Measurements from ENCODE around the gene SORCS3.

The SORCS3 gene

DNA sequence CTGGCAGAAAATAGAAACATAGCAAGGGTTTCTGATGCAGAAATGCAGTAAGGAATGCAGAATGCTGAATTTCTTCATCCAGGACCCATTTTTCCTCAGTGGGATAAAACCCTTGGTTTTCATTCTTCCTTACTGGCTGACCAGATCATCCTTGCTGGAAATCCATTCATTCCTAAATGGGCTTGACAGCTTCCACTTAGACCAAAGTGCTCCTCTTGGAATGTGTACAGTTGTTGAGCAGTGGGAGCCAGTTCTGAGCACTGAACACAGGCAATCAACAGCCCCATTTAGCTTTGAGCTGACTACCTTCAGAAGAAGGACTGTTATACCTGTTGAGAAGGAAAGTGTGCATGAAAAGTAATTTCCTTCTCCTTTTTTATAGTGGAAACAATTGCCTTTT is 232.1 kb downstream of the SORCS3 start:
- DNase-seq, result no peak

DNA sequence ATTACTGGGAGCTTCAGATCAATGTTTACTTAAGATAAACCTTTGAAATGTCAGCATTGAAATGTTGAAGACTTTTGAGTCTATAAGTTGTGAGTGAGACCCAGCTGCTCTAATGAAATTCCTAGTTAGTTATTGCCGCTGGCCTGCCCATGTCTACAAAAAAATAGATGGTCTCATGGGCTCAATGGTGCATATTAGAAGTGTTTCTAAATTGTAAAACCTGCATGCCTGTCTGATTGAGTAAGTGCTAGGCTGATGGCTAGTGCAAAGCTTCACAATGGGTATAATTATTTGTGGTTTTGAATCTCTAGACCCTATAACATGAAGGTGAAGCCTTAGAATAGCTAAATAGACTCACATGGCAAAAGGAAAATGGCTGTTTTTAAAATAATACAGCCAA is 234.5 kb downstream of the SORCS3 start:
- no peak for DNase-seq

DNA sequence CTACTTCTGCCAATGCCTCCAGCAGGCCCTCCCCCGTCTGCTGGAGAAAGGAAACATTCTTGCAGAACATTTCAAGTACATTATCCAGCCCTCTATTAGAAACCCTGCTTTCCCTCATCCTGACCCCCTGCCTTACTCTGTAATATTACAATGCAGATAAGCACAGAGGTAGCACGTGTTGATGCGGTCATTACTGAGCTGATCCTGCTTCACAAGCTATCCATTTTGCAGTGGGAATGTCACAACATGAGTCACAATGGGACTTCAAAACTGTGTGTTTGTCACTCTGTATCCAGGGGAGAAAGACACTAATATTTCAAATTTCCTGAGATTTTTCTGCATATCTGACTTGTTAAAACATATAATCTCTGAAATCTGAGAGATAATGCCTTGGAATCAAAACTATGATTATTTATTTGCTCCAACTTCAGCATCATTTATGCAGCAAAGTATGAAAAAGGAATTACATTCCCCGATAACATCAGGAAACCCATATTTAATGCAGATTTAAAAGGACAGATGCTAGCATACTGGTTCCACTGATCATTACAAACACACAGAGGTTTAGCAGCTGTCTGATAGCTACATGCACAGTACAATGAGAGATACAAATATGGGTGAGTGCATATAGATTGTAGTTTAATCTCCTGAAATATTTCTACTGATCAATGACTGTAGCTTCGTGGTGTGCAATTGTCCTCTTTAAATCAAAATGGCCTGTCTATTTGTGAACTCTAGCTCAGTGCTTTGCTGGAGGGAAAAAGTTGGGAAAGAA is 239.7 kb downstream of the SORCS3 start:
- no peak for DNase-seq

DNA sequence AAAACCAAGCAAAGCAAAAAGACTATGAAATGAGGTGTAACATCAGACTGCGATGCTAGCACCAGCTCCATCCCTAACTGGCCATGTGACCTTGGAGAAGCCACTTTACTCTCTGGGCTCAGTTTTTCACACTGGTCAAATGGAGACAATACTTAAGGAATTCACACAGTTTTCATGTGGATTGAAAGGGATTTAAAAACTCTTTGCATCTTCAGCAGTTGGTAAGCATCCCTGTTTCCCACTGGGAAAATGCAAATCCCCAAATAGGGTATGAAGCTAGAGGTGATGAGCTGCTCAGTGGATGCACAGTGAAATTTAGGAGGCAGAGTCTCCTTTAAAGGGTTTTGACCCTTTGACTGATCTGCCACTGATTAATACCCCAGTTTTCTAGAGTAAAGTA is 240.7 kb downstream of the SORCS3 start:
- no peak for DNase-seq

DNA sequence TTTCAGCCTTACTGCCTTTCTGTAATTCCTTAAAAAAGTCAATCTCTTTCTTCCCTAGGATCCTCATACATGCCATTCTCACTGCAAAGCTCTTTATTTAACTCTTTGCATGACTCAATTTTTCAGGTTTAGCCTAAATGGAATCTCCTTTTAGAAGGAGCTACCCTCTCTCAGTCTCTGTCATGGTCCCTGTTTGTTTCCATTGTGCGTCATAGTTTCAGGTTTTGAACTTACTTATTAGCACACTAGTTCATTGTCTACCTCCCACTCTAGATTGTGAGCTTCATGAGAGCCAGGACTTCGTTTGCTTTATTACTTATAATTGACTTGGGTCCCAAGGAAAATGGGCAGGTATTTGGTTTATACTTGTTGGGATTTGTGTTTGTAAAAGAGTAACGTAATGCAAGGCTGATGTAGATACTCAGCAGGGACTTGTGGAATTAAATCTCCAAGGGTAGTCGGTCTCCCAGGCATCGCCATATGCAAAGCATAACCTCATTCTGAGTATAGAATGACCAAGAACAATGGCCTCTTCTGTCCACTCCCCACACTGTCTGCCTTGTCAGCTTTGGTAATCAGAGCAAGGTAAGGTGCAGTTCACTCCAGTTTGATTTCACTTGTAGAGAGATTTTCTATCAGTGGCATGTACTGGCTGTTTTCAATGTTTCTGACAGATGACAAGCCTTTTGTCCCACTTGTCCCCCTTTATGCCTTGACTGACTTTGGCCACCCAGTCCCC is 252.0 kb downstream of the SORCS3 start:
- DNase-seq, result no peak

DNA sequence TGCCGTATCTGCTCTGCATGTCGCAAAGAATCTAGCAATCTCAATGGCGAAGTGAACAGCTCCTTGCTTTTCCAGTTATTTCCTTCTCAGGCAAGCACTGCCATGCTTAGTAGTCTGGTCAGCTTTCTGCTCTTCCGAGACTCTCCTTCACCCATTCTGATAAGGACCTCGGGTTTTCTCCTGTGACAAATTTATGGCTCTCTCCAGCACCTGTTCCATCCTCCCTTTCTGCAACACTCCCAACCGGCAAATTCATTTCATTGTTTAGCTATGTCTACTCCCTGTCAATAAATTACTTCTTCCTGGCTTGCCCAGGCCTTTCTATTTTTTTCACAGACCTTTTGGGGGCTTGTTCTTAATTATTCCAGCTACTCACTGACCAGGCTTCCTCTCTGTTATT is 252.6 kb downstream of the SORCS3 start:
- DNase-seq, result no peak

DNA sequence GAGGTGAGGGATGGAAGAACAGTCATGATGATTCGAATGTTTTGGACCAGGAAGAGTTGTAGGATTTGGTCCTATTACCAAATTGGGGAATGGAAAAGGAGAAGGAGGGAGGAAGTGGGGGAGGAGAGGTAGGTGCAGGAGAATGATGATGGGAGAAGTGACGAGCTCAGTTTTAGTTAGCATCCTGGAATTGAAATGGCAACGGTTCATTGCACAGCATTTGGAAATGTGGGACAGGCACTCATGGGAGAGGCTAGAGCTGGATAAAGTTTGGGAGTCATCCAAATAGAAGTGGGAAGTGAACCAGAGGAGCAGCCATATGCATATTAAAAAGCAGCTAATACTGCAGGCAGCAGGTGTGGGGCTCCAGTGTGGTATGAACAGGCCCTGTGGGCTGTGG is 253.6 kb downstream of the SORCS3 start:
- no peak for DNase-seq

DNA sequence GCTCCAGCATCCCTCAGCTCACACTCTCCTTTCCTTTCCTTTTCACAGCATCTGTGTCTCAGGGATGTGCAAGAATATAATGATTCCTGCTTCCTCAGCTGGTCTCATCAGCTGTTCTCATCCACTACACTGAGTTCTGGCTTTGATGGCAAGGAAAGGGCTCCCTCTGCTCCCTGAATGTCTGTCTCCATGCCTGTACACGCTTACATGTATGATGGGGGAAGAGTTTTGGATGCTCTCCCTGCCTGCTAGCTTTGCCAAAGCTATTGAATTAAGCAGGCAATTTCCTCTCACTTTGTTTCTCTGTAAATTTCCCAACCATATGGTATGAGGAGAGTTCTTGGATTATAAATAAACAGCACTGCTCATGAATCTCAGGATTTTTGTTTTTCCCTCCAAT is 254.5 kb downstream of the SORCS3 start:
- no peak for DNase-seq

DNA sequence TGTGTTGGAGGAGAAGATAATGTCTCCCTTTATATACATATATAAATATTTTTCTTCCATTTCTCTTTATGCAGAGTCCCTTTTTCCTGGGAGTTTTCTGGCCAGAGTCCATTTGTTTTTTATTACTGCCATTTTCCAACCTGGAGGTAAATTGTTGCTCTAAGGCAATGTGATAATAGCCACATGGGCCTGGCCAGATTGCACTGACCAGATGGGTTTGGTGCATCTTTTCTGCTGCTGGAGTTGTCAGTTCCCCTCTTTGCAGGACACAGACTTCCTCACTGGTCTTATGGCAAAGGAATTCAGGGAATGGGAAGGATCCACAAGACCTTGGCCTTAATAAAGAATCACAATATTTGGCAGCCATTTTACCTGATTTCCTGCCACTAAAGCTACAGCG is 254.9 kb downstream of the SORCS3 start:
- no peak for DNase-seq

DNA sequence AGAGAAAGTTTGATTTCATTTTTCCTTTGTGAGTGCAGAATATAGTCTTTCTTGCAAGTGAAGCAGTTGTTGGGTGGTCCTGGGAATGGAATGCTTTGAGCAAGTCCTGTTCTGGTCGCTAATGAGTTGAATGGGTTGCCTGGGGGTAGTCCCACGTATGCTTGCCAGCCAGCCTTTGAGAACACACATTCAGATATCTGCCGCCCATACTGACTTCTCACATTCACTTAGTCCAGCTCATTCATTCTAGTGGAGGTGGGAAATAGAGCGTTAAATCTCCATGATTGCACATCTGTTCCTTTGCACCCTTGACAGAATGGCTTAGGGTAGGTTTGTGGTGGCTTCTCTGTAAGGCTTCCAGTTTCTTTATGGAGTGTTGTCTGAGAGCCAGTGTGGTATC is 256.6 kb downstream of the SORCS3 start:
- no peak for DNase-seq

DNA sequence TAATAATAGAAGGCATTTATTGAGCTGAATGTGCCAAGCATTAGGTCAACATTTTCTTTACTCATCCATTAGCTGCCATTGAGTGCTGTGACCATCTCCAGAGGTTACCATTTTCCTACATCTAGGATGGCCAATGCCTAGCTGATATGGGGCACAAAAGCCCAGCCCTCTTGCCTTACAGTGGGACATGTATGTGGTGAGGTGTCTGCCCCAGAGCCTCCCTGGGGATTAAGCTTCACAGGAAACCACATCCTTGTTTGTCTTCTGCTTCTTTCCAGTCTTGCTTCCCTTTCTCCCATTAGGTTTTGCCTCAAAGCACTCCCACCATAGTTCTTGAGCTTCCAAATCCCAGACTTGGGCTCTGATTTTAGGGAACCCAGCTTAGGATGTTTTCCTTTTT is 258.7 kb downstream of the SORCS3 start:
- DNase-seq, result no peak

DNA sequence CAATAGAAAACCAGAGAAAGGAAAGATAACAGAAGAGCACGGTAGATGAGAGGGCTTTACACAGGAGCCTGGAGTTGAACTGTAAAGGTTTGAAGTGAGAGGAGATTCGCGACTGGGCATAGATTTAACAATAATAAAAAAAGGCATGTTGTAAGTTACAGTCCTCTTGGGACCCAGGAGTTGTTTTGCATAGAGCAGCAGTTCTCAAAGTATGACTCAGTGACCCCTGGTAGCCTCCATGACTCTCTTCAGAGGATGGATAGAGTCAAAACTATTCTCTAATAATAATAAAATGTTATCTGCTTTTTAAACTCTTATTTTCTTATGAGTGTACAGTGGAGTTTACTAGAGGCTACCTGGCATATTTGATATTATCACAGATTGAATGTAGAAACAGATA is 262.3 kb downstream of the SORCS3 start:
- no peak for DNase-seq

DNA sequence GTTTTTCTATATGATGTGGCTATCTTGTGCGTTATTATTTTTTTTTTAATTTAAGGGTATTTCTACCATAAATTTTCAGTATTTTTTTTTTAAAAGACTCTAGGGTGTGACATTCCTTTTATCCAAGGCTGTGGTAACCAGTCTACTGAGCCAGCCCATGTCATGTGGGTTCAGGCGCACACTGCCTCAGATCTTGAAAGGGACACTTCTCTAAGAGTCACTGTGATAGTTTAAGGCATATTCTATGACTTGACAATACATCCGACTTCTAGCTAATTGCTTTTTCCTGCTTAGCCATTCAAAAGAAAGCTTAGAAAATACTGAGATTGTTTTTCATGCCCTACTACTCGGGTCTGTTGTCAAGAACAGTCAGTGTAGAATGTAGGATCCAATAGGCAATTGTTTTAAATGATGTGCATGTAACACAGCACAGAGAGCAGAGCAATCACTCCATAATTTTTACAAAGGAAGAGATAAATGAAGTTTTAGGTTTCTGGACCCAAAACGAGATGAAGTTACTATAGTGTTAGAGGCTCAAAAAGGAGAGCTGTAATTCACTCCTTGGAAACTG is 263.7 kb downstream of the SORCS3 start:
- no peak for DNase-seq

DNA sequence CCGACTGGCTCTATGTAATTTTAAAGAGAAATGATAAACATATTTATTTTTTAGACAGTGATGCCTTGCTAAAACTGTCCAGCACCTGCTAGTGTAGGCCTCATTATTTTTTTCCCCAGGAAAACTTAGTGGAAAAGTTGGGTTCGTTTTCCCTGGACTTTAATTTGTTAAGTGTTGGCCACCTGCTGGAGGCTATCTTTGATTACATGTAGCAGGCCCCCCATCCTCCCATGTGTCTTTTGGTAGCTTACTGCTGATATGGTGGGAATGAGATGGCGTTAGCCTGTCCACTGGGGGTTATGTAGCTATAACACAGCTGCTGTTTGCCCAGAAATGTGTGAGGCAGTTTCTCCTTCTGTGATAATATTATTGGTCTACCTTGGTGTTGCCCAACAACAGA is 265.0 kb downstream of the SORCS3 start:
- DNase-seq, result no peak

DNA sequence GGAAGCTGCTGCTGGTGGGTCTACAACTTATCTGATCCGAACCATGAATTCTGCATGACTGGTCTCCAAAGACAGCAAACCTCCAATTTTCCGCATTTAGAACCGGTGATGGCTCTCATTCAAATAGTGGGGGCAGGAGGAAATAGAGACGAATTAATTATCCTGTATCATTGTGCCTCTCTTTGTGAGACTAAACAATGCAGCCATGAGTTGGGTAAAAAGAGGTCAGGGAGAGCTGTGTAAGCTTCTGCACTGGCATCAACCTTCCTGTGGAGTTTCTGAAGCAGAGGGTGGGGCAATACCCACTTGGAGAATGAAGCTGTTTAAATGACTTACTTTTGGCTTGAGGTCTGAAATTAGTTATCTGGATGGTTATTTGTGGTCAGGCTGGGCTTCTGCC is 266.4 kb downstream of the SORCS3 start:
- no peak for DNase-seq

DNA sequence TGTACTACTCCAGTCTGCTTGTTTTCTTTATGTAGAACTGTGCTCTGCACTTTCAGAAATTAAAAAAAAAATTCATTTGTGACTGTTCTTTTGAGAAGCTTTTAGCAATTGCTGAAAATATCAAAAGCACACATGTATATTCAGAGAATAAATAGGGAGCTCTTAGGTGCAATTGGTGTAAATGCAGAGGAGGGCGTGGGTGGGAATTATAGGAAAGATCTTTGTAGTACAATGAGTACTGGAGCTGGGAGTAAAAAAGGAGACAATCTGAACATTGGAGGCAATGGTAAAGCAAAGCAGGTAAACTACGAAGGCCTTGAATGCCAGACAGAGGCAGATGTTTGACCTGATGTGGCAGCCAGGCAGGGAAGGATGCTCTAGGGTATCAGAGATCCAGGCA is 267.5 kb downstream of the SORCS3 start:
- DNase-seq, result no peak

DNA sequence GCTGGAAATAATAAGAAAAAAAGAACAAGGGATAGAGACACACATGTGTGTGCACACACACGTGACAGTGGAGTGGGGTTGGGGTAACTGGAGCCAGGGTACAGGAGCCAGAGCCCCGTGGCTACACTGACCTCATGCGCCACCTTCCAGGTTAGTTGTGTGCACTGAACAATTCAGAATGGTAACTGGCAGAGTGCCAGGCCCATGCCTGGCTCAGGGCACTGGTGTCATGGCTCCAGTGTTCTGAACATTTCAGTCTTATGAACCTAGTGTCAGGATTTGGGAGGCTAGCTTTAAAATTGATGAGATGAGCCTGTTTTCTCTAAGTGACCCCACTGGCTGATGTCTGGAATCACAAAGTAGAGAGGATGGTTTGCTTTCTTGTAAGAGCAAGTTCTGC is 269.6 kb downstream of the SORCS3 start:
- DNase-seq, result no peak

DNA sequence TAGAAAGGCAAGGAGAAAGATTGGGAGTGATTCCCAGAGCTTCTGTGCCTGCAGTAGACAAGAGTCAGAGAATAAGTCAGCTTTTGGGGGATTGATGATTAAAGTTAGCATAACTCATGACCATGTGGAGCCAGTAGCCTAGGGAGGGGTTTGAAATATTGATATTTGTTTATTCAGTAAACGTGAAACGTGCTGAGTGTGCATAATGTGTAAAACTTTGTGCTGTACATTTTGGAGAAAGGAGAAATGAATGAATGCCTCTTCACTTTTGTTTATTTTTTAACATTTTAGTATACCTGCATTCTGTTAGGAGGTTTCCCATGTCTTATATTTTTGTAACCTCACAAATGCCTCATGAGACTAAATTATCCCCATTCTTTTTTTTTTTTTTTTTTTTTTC is 272.3 kb downstream of the SORCS3 start:
- no peak for DNase-seq

DNA sequence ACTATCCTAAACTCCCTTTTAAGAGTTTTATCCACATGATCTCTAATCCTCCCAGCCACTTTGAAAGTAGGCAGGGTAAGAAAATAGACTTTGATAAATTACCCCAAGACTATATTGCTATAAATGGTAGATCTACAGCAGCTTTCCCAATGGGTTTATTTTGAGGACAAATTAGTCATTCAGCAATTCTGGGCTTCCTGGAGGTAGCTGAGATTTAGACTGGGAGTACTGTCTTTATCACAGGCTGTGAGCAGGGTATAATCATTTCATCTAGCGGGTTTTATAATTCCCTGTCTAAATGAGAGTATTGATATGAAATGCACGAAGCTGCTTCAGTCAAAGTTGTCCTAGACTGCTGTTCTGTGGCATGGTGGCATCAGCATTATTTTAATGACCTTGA is 279.4 kb downstream of the SORCS3 start:
- no peak for DNase-seq

DNA sequence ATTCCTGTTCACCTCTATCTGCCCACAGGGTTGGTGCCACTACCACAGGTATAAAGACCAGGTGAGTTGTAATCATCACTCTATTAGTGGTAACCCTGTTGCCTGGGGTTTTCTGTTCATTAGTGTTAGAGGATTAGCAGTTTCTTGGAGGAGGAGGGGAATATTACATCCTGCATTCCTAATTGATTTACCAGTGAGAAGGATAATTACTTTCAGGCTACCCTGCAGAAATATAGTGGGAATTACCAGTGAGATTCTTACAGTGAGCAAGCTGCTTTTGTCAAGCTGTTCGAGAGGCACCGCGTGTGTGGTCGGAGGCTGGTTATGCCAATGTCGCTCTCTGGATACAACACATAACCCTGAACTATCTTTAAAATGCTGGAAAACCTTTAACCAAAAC is 280.7 kb downstream of the SORCS3 start:
- DNase-seq, result no peak

DNA sequence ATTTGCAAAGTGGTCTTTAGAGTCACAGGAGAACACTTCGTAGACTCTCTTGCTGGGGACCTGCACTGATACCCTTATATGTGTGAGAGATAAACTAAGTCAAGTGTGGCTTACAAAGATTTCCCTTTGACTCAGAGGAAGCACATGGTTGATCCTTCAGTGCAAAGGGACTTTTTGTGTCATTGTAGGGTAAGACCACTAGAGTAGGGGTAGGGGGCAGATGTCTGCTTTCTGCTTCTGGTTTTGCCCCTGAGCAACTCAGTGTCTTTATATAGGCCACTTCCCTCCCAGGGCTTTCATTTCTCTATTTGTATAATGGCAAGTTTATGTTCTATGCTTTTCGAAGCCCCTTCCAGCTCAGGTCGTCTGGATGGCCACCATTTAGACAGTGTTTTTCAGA is 281.7 kb downstream of the SORCS3 start:
- DNase-seq, result no peak

DNA sequence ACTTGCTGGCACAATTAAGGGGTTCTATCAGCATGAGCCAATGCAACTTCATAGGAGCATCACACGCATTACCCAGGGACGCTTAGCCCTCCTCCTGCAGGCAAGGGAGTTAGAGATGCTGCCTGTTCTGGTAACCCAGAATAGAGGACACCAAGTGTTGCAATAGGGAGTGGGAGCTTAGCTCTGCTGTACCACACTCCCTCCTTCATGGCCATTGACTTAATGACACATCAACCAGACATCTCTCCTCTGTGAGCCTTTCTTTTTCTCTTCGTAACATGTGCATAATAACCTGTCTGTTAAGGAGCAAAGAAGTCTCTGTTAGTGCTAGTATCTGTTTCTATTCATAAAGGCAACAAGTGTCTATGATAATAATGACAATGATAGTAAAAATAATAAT is 282.4 kb downstream of the SORCS3 start:
- no peak for DNase-seq

DNA sequence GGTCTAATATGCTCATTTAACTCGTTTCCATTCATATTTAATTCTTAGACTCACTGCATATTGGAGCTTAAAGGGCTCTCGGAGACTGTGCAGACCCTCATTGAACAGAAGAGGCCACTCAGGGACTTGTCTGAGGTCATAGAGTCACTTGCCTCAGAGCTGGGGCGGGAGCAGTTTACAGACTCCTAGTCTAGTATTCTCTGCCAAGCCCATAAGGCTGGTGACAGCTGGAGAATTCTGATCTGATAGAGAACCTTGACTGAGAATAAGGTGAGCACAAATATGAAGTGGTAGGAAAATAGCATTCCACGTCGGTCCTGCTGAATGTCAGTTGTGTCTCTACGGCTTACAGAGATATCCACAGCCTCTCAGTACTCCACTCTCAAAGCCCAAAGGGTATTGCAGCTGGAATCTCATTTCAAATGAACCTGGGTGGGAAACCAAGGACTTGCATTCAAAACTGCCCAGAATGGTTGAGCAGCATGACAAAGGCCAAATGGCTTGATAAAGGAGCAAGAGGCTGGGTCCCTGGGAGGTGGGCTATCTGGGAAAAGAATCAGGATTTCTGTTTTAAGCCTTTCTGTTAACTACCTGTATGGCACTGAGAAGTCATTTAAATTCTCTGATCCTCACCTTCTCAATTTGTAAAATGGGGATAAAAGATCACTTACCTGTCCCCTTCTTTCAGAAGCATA is 283.2 kb downstream of the SORCS3 start:
- DNase-seq, result no peak

Data from activated CD4-positive, CD25-positive, alpha-beta regulatory T cell treated with anti-CD3 and anti-CD28 coated beads, Interleukin-2, amount 50 U/mL, for 72 hours (primary cell).